Measurements from ENCODE around the gene ATP5MG.

DNA sequence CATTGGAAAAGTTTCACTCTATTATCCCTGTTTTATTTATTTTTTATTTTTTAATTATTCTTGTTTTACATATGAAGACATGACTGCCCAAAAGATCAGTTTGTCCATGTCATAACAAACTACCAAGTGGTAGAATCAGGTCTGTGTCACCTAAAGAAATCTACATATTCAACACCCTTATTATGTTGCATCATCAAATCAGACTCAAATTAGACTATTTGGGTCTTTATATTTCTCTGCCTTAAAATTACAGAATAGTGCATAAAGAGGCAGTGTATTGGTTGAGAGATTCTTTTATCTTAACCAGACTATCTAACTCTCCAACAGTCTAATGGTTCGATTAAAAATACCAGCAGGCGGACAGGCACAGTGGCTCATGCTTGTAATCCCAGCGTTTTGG is 18.5 kb upstream of the ATP5MG start:
- TF ChIP-seq POLR2AphosphoS5 (IDR thresholded peaks at IDR 0.05) = no peak
- TF ChIP-seq, protein P1, sequence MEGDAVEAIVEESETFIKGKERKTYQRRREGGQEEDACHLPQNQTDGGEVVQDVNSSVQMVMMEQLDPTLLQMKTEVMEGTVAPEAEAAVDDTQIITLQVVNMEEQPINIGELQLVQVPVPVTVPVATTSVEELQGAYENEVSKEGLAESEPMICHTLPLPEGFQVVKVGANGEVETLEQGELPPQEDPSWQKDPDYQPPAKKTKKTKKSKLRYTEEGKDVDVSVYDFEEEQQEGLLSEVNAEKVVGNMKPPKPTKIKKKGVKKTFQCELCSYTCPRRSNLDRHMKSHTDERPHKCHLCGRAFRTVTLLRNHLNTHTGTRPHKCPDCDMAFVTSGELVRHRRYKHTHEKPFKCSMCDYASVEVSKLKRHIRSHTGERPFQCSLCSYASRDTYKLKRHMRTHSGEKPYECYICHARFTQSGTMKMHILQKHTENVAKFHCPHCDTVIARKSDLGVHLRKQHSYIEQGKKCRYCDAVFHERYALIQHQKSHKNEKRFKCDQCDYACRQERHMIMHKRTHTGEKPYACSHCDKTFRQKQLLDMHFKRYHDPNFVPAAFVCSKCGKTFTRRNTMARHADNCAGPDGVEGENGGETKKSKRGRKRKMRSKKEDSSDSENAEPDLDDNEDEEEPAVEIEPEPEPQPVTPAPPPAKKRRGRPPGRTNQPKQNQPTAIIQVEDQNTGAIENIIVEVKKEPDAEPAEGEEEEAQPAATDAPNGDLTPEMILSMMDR (IDR thresholded peaks at IDR 0.05 in 8 of 11, conservative IDR thresholded peaks at IDR 0.05 in 3 of 11) = no peak
